ENCODE results near the gene PNCK.

GRCh38 chrX:153681175-153681574, 7.6 kb upstream of the PNCK start:
- TF ChIP-seq ARNT (IDR thresholded peaks at IDR 0.05) (no peak), FOXA1 (IDR thresholded peaks at IDR 0.05) (no peak), HDGF (IDR thresholded peaks at IDR 0.05; ENCODE audit: borderline replicate concordance) (no peak), FOXK2 (IDR thresholded peaks at IDR 0.05) (no peak), FOXM1 (IDR thresholded peaks at IDR 0.05; ENCODE audit: borderline replicate concordance) (no peak), ELF4 (IDR thresholded peaks at IDR 0.05) (no peak), CTBP1 (IDR thresholded peaks at IDR 0.05; ENCODE audit: borderline replicate concordance) (no peak), PKNOX1 (IDR thresholded peaks at IDR 0.05) (no peak), NFRKB (IDR thresholded peaks at IDR 0.05) (no peak), SUZ12 (IDR thresholded peaks at IDR 0.05) (no peak), TARDBP (IDR thresholded peaks at IDR 0.05) (no peak), SP1 (IDR thresholded peaks at IDR 0.05) (no peak)
